GM12891 (cell line): Measurements from ENCODE around the gene AK9.

Experiments
- PAX5 ChIP-seq: IDR thresholded peaks from 2 replicates; pipeline ENCODE4 v1.6.1; 2011; ENCODE audit warnings: low read length, moderate library complexity, mild to moderate bottlenecking; ENCODE audit not compliant: insufficient read depth, severe bottlenecking
- POLR2A ChIP-seq: IDR thresholded peaks from 2 replicates; pipeline ENCODE4 v1.6.1; 2011; ENCODE audit warnings: low read depth, low read length, control low read depth
- POLR2AphosphoS5 ChIP-seq: IDR thresholded peaks from 2 replicates; pipeline ENCODE4 v1.6.1; 2011; ENCODE audit warnings: low read depth, low read length, control low read depth
- SPI1 ChIP-seq: IDR thresholded peaks from 2 replicates; pipeline ENCODE4 v1.6.1; 2011; ENCODE audit warnings: low read depth, low read length, control low read depth
- TAF1 ChIP-seq: IDR thresholded peaks from 2 replicates; pipeline ENCODE4 v1.6.1; 2011; ENCODE audit warnings: low read depth, low read length, control low read depth

- TF ChIP-seq POLR2A, result no peak
- TF ChIP-seq TAF1, result no peak
- TF ChIP-seq POLR2AphosphoS5, result no peak
- no peak for TF ChIP-seq SPI1
- TF ChIP-seq PAX5, result no peak
Observed at GRCh38 chr6:109451376-109451775, 239.6 kb downstream of the AK9 start.
